ENCODE data around the gene UBA7.

The UBA7 gene

DNA sequence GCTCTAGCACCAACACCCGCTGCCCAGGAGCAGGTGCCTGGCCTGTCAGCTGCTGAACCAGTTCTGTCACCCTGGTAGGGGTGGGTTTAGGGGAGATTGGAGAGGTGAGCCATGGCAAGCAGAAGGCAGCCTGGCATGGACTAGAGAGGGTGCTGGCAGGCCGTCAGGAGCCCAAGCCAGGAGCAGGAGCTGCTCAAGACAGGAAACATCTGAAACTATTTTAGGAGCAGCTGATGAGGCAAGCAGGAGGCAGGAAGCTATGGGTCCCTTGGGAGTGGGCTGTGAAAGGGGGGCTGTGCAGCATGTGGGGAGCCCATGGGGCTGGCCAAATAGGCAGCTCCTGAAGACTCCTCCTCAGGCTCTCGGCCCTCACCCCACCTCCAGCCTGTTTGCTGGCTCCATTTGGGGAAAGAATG, 8.4 kb downstream of the UBA7 start:
- DNase-seq (ENCODE audit: extremely low read depth in 1 of 2, low read depth in 1 of 2), result no peak

DNA sequence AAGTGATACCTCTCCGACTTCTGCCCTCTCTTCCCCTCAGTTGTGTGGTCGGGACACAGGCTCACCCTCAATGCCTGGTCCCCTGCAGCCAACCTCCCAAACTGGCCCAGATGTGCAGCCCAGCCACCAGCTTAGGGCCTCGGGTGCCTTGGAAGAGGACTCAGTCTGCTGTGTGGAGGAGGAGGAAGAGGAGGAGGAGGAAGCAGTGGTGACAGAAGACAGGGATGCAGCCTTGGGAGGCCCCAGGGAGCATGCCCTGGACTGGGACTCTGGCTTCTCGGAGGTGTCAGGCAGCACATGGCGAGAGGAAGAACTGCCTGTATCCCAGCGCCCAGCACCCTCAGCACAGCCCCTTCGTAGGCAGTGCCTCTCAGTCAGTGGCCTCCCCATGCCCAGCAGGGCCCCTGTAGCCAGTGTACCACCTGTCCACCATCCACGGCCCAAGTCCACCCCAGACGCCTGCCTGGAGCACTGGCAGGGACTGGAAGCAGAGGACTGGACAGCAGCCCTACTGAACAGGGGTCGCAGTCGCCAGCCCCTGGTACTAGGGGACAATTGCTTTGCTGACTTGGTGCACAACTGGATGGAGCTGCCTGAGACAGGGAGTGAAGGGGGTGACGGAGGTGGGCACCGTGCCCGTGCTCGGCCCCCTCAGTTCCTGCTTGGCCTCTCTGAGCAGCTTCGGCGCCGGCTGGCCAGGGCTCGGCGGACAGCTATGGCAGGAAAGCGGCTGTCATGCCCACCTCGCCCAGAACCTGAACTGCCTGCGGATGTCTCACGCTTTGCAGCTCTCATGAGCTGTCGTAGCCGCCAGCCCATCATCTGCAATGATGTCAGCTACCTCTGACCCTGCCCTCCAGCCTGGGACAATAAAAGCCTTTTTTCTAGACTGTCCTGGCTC, 9.4 kb downstream of the UBA7 start:
- no peak for DNase-seq (ENCODE audit: extremely low read depth in 1 of 2, low read depth in 1 of 2)

DNA sequence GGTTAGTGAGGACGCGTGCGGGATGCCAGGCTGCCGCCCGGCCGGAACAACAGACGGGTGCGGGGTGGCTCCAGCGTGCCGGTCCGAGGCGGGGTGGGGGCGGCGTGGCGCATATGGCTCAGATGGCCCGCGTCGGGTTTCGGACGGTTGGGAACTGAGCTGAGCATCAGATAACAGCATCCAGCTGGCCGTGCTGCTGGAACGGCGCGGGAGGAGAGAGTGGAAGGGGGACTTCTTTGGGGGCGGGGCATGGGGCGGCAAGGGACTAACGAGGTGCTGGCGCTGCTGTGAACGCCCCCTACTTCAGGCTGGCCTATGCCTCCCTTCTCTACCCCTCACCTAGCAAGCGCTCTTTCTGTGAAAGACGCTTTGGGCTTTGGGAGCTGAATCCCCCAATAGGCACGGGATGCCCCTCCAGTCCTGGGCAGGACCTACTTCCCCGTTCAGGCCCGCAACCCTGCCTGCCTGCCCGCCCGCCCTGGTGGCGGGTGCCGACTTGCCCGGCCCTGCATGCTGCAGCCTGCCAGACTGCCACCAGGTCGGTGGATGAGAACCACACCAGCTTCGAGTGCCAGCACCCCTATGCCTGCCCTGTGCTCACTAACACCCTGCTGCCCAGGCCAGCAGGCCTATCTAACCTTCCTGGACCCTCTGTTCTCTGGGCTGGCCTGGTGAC, 10.2 kb downstream of the UBA7 start:
- peak in 1 of 2 donors; percentile 21 for DNase-seq (ENCODE audit: extremely low read depth in 1 of 2, low read depth in 1 of 2)

DNA sequence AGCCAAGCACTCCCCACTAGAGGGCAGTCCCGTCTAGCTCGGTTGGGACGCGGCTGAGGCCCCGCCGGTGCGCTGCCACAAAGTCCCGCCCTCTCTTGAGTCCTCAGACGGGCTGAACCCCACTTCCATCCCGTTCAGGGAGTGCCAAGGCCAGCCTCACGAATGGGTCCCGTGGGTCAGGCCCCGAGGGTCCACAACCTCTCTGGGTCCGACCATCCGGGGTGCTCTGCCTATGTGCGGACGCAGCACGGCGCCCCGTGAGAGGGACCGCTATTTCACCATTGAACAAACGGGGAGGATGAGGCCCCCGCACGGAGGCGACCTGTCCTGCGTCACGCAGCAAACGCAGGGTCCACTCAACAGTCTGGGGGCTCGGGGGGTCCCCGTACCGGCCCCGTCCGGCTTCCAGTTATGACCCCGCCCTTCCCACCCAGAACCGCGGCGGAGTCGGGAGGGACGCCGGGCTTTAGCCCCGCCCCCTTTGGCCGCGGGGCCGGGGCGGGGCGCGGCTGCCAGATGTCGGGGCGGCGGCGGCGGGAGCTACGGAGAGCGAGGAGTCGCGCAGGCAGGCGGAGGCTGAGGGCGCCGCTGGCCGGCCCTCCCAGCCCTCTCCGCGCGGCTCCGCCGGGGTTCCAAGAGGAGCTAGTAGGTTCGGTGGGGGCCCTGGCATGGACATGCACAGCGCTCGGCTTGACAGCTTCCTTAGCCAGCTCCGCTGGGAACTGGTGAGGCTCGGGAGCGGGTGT, 10.9 kb downstream of the UBA7 start, which contains the start of gene INKA1:
INKA1 (plus strand) TSS at position 543 of the 746 bp plus-strand sequence; CDS start at position 675, 132 bp downstream.
- peak; percentile 64 to 84 for DNase-seq (ENCODE audit: extremely low read depth in 1 of 2, low read depth in 1 of 2)

DNA sequence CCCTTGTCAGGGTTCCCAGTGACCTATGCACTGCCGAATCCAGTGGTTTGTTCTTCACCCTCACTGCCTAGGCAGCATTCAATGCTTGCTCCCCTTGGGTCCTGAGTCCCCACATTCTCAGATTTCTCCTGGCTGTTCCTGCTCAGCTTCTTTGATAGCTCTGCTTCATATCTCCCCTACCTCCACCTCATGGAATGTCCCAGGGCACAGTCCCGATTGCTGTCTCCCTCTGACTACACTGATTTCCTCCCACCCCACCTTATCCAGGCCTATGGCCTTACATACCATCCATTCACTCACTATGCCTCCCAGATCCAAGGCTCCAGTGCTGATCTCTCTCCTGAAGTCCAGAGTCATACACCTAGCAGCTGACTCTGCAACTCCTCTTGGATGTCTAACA, 12.6 kb downstream of the UBA7 start:
- DNase-seq (ENCODE audit: extremely low read depth in 1 of 2, low read depth in 1 of 2), result no peak

DNA sequence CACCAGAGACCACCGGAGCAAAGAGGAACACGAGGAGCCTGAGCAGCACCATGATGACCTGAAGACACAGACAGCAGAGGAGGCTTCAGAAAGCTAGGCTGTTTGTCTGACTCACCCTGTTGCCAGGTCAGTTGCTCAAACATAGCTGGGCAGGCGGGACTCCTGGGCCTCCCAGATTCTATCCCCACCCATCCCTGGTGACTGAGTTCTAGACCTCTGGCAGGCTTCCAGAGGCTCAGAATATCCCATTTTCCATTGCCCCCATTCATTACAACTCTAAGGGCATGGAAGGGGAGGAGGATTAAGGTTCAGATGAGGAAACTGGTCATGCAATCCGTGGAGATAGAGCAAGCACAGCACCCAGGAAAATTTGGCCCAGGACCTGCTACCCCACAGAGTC, 14.0 kb downstream of the UBA7 start, which contains the start of gene CDHR4:
CDHR4 (minus strand) TSS at position 113 of the 400 bp plus-strand sequence; CDS start at position 52, 61 bp downstream.
- DNase-seq (ENCODE audit: extremely low read depth in 1 of 2, low read depth in 1 of 2), result no peak

DNA sequence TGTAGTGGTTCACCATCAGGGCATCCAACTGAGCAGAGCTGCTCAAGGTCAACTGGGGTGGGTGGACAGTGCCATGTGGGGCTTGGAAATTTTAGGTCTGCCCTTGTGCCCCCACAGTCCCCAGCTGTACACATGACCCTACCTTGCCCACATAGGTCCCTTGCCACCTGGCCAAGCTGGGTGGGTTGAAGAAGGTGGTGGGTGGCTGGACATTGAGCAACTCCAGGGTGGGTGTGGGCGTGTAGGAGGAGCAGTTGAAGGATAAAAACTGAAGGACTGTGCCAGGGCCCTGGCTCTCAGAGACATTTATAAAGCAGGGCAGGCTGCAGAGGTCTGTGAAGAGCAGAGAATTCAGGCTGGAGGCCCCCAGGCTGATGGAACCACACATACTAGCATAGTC, 14.6 kb downstream of the UBA7 start:
- DNase-seq (ENCODE audit: extremely low read depth in 1 of 2, low read depth in 1 of 2), result no peak

DNA sequence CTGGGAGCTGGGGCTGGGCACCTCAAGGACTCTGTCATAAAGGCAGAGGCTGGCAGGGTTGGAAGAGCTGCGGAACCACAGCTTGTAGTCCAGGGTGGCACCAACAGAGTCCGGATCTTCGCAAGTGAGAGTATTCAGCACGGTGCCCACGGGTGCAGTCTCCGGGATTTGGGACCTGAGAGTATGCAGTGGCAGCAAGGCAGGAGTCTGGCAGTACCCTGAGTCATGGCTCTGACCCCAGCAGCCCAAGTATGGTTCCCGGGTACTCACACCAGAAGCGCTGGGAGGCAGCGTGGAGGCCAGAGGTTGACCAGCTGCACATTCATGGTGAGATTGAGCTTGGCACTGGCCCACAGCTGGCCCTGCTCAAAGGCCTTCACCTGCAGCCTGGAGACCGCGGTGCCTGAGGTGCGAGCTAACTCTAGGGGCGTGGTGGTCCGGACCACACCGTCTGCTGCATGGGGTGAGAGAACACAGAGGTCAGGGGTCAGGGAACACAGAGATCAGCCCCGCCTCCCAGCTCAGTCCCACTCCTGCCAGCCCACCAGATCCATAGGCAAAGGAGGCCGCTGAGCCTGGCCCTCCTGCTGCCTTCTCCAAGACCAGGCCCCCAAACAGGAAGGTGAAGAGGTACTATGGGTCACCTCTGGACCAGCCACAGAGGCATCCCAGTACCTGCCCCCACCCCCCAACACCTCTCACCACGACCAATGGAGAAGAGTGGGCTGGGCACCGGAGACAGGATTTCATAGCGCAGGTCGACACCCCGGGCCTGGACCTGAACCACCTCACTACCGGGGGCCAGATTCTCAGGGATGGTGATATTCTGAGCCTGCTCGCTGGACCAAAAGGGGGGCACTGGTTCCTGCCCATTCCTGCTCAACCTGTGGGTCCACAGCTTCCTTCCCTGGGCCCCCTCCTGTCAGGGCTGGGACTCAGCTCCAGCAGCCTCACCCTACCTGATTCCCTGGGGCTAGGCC, 18.5 kb downstream of the UBA7 start:
- DNase-seq (ENCODE audit: extremely low read depth in 1 of 2, low read depth in 1 of 2), result no peak

DNA sequence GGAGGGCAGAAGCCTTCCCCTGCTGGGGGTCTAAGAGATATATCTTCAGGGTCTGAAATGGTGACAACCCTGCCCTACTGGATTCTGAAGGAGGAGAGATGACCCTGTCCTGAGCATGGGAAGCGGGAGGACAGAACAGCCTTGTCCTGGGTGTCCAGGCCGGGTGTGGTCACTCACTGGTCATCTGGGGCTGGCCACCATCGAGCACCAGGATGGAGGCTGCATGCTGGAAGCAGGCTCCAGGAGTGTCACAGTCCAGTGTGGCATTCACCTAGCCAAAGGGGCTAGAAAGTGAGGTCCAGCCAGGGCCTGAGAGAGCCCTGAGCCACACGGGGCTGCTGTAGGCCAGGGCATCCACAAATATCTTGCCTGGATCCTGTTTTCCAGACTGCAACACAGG, 19.3 kb downstream of the UBA7 start:
- no peak for DNase-seq (ENCODE audit: extremely low read depth in 1 of 2, low read depth in 1 of 2)

DNA sequence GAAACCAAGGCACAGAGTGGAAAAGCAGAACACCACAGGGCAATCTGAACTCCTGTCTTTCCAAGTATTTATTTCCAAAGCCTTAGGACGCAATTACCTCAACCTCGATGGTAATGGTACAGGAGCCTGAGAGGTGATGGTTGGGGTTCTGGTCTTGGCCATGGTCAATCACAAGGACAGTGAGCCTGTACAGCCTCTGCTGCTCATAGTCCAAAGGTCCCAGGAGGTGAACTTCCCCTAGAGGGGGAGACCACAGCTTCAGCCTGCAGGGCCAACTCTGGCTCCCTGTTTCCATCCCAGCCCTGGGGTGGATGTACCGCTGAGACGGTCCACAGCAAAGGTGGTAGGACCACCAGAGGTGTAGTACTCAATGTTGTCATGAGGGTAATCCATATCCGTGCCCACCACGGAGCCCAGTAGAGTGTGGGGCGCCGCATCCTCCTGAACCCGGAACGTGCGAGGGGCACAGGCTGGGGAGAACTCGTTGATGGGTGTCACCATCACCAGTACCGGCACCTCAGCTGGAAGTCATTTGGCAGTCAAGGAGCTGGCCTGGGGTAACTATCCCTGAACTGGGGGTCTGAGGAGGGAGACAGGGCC, 20.2 kb downstream of the UBA7 start:
- no peak for DNase-seq (ENCODE audit: extremely low read depth in 1 of 2, low read depth in 1 of 2)

DNA sequence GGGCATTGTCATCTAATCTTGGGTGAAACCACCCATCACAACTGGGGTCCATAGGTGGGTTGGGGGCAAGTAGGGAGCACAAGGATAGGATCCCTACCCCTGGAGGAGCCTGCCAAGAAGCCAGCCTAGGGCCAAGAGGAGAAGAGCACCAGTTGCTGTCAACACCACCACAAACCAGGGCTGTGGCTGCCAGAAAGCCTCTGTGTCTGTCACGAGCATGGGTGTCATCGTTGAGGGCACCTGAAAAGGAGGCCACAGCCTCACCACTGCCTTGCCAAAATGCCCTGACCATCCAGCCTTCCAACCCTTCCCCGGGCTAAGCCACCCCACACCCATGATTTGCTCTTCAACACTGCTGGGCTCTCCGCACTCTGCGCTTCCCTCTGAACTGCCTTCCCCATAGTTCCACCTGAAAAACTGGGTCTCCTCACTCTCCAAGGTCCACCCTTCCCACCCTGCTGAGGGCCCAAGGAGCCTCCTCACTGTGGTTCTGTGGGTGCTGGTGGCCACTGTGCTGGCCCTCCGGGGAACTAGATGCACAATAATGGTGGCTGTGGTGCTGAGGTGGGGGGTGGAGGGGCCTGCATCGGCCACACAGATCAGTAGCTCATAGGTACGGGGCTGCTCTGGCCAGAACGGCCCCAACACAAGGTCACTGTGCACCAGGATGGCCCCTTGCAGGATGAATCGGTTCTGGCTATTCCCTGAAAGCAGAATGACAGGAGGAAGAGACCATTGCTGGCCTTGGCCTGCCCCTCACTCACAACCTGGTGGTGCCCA, 21.2 kb downstream of the UBA7 start:
- no peak for DNase-seq (ENCODE audit: extremely low read depth in 1 of 2, low read depth in 1 of 2)

DNA sequence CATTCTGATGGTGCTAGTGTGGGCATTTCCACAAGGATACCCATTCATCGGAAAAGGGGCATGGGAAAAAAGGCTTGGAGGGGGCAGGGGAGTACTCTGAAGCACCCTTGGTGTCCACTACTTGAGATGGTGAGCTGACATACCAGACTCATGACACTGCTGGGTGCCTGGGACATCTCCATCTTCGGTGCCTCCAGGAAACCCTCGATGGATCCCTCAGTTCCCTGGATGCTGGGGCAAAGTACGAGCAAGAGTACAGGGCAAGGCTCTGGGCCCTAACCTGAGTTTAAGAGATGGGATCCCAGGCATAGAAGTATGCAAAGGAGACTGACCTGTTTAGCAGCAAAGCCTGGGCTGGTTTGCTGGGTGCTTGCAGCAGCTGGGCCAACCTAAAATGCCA, 22.2 kb downstream of the UBA7 start:
- DNase-seq (ENCODE audit: extremely low read depth in 1 of 2, low read depth in 1 of 2), result no peak

DNA sequence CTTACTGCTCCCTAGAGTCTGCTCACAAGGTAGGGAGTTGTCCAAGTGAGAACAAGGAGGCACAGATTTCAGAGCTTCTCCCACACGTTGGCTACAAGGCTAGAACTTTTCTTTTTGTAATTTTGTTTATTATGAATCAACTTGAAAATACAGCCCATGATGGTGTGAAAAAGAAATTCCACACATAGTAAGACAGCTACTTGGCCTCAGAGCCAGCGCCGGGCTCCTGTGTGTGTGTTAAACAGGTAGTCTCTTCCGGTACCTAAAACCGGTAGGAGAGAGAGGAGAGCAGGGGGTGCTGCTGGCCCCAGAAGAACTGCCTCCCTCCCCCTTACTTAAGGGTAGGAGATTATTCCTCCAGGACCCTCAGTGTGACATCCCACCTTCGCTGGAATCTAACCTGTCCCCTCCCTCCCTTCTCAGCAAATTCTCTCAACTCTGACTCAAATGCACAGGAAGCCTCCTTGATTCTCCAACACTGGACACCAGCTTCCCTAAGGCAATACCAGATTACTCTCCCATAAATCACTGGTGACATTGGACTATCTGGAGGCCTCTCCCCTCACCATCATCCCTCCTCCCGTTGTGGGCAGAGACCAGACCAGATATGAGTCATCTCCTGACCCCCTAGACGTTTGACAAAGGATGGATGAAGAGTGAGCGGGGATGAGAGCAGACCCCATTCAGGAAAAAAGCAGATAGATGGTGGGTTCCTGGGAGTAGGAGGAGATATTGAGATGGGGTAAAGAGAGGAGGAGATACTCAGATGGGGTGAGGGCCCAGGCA, 22.9 kb downstream of the UBA7 start:
- DNase-seq (ENCODE audit: extremely low read depth in 1 of 2, low read depth in 1 of 2), result no peak

DNA sequence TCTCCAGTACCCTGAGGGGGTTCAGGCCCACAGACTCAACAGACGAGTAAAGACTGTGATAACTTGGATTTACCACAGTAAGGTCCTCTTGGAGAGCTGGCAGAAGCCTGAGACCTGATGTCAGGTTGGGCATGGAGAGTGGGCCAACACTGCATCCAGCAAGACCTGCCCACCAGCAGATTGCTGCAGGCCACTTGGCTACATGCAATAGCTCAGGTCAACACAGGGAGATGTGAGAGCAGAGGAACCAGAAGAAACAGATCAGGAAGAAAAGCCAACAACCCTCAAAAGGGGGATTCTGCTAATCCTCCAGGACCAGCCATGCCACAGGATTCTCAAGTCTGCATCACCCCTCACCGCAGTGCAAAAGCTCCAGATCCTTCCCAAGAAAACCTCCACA, 25.7 kb downstream of the UBA7 start:
- DNase-seq (ENCODE audit: extremely low read depth in 1 of 2, low read depth in 1 of 2), result no peak

DNA sequence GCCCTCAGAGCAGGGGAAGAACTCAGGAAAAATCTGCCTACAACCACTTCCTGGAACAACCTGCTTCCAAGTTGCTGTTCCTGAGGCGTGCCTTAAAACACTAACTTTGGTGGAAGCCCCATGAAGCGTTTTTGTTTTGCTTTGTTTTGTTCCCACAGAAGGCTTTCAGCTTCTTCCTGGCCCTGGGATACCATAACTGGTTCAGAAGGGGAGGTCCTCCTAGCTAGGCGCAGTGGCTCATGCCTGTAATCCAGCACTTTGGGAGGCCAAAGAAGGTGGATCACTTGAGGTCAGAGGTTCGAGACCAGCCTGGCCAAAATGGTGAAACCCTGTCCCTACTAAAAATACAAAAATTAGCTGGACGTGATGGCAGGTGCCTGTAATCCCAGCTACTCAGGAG, 26.2 kb downstream of the UBA7 start:
- no peak for DNase-seq (ENCODE audit: extremely low read depth in 1 of 2, low read depth in 1 of 2)

DNA sequence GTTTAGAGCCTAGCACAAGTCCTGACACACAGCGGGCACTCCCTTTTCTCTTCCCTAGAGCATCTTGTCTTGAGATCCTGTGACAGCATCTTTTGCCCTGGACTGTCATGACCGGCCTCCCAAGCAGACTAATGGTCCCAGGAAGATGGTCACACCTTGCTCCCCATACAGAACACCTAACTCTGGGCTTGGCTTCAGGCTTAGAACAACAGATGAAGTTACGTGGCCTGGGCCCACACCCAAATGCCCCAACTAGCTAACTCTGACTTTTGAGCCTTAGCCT, 26.6 kb downstream of the UBA7 start:
- no peak for DNase-seq (ENCODE audit: extremely low read depth in 1 of 2, low read depth in 1 of 2)

DNA sequence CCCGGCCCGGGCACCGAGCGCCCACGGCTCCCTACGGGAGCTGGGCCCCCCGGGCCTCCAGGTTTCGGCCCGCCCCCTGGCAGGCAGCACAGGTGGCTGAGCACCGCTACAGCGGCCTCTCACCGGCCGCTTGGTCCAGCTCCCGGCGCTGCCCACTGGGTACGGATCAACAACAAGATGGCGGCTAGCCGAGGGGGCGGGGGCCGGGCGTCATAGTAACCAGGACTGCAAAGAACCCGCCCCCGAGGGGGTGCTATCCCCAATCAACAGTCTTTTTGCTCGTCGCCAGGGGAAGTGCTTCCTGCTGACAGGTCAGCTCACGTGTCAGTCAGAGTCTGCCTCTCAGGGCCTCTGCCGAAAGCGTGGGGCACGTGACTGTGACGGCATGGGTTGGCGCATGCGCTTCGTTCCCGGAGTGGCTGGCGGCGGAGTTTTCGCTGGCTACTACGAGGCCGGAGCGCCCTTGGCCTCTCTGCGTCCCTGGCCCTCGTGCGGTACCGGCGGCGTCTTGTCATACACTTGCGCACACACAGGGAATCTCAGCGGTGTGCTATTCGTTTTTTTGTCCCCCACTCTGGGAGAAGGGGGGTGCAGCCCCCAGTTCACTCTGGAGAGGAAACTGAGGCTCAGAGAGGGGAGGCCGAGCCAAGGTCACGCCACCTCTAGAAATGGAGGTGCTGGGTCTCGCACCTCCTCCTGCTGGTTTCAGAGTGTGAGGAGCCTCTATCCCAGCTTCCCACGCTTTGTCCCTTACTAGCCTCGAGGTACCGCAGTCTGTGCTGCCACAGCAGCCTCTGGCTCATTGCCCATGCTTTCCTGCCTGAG, 27.2 kb downstream of the UBA7 start, which contains the start of gene IP6K1:
IP6K1 (minus strand) TSS at position 186 of the 825 bp plus-strand sequence. CDS start 38,502 bp downstream, outside the sequence.
- peak; percentile 98 to 100 for DNase-seq (ENCODE audit: extremely low read depth in 1 of 2, low read depth in 1 of 2)
